Skeletal muscle cell (primary cell): ENCODE data around the gene TDRD5.
A peak's percentile ranks its signal among the peaks of the same experiment; 100 is the strongest.
"Not testable (repeated sequence)": the region's sequence is repeated elsewhere in the genome, so short reads cannot be mapped to it uniquely, and the experiment has no call there.

ENCODE experiments used
- DNase-seq: peaks from one replicate; pipeline ENCODE4 v3.0.0-alpha.2; 2010; ENCODE audit warnings: low read depth
- H3K4me3 ChIP-seq: 2 replicates; pipeline ENCODE4 v1.5.1; 2011; ENCODE audit warnings: low read depth, mild to moderate bottlenecking, control low read depth, low read length, moderate library complexity

The TDRD5 gene

GRCh38 chr1:179590671-179591070 lies 961 bp upstream of the TDRD5 start:
- no peak for DNase-seq
- no peak overlapping the region for H3K4me3 ChIP-seq

GRCh38 chr1:179591253-179591591 lies 410 bp upstream of the TDRD5 start:
- no peak for DNase-seq
- H3K4me3 ChIP-seq, result no peak overlapping the region

GRCh38 chr1:179598631-179599030 lies 7.0 kb downstream of the TDRD5 start:
- no peak for DNase-seq
- no peak overlapping the region for H3K4me3 ChIP-seq

- no peak overlapping the region for H3K4me3 ChIP-seq
- no peak for DNase-seq
Measured at GRCh38 chr1:179599623-179600249, 8.1 kb downstream of the TDRD5 start.

GRCh38 chr1:179601093-179601492 lies 9.5 kb downstream of the TDRD5 start:
- H3K4me3 ChIP-seq, result no peak overlapping the region
- DNase-seq, result no peak

- no peak overlapping the region for H3K4me3 ChIP-seq
- no peak for DNase-seq
Measured at GRCh38 chr1:179612361-179612760, 20.7 kb downstream of the TDRD5 start.

GRCh38 chr1:179630719-179631118 lies 39.1 kb downstream of the TDRD5 start:
- no peak for DNase-seq
- no peak overlapping the region for H3K4me3 ChIP-seq

GRCh38 chr1:179632868-179633267 lies 41.2 kb downstream of the TDRD5 start:
- no peak overlapping the region for H3K4me3 ChIP-seq
- DNase-seq, result no peak

- DNase-seq, result no peak
Measured at GRCh38 chr1:179637211-179637860, 45.7 kb downstream of the TDRD5 start.

GRCh38 chr1:179661018-179661417 lies 69.4 kb downstream of the TDRD5 start:
- no peak for DNase-seq
- no peak overlapping the region for H3K4me3 ChIP-seq

More at GRCh38 chr1:179637211-179637860, 45.7 kb downstream of the TDRD5 start:
- H3K4me3 ChIP-seq, result no peak overlapping the region

- no peak for DNase-seq
- no peak overlapping the region for H3K4me3 ChIP-seq
Measured at GRCh38 chr1:179663810-179664209, 72.2 kb downstream of the TDRD5 start.

GRCh38 chr1:179677882-179678281 lies 86.2 kb downstream of the TDRD5 start:
- no peak overlapping the region for H3K4me3 ChIP-seq
- no peak for DNase-seq

GRCh38 chr1:179694530-179694929 lies 102.9 kb downstream of the TDRD5 start:
- H3K4me3 ChIP-seq, DNase-seq: not testable (repeated sequence)

GRCh38 chr1:179702946-179703539 lies 111.4 kb downstream of the TDRD5 start:
- no peak overlapping the region for H3K4me3 ChIP-seq
- DNase-seq, result no peak

- DNase-seq, result peak; percentile 14
- no peak overlapping the region for H3K4me3 ChIP-seq
Measured at GRCh38 chr1:179706339-179706941, 114.8 kb downstream of the TDRD5 start.

- no peak for DNase-seq
- no peak overlapping the region for H3K4me3 ChIP-seq
Measured at GRCh38 chr1:179707406-179707805, 115.8 kb downstream of the TDRD5 start.

GRCh38 chr1:179708434-179709195 lies 117.0 kb downstream of the TDRD5 start:
- H3K4me3 ChIP-seq, result no peak overlapping the region
- no peak for DNase-seq

- peak; percentile 42 for DNase-seq
- H3K4me3 ChIP-seq, result no peak overlapping the region
Measured at GRCh38 chr1:179709841-179710329, 118.3 kb downstream of the TDRD5 start.

GRCh38 chr1:179714159-179714558 lies 122.5 kb downstream of the TDRD5 start:
- no peak for DNase-seq
- H3K4me3 ChIP-seq, result no peak overlapping the region

- DNase-seq, result no peak
- H3K4me3 ChIP-seq, result no peak overlapping the region
Measured at GRCh38 chr1:179714623-179715022, 123.0 kb downstream of the TDRD5 start.
